NCI-H2196 (cell line): ENCODE results near the gene TSPAN18.

Source experiments
- DNase-seq: peaks from one replicate; lab custom pipeline; 2025; ENCODE audit not compliant: unreplicated experiment; lab: John Stamatoyannopoulos, UW

The TSPAN18 gene

GRCh38 chr11:44759743-44760476 is 33.1 kb downstream of the TSPAN18 start:
- DNase-seq, result no peak

- DNase-seq, result no peak
Observed at GRCh38 chr11:44760477-44760872, 33.7 kb downstream of the TSPAN18 start.

- DNase-seq, result no peak
Observed at GRCh38 chr11:44760917-44761550, 34.3 kb downstream of the TSPAN18 start.

GRCh38 chr11:44761551-44761961 is 34.8 kb downstream of the TSPAN18 start:
- no peak for DNase-seq

GRCh38 chr11:44763121-44763820 is 36.5 kb downstream of the TSPAN18 start:
- no peak for DNase-seq

- no peak for DNase-seq
Observed at GRCh38 chr11:44764583-44764982, 37.8 kb downstream of the TSPAN18 start.

- no peak for DNase-seq
Observed at GRCh38 chr11:44765026-44765595, 38.3 kb downstream of the TSPAN18 start.

- DNase-seq, result no peak
Observed at GRCh38 chr11:44765676-44766075, 38.9 kb downstream of the TSPAN18 start.

GRCh38 chr11:44766112-44766971 is 39.6 kb downstream of the TSPAN18 start:
- peak; percentile 4 for DNase-seq

GRCh38 chr11:44766972-44767278 is 40.2 kb downstream of the TSPAN18 start:
- no peak for DNase-seq

GRCh38 chr11:44767421-44767820 is 40.7 kb downstream of the TSPAN18 start:
- DNase-seq, result no peak

GRCh38 chr11:44770401-44770800 is 43.6 kb downstream of the TSPAN18 start:
- no peak for DNase-seq

GRCh38 chr11:44771252-44771734 is 44.5 kb downstream of the TSPAN18 start:
- DNase-seq, result no peak

- DNase-seq, result no peak
Observed at GRCh38 chr11:44771841-44772240, 45.1 kb downstream of the TSPAN18 start.

- no peak for DNase-seq
Observed at GRCh38 chr11:44773351-44773965, 46.7 kb downstream of the TSPAN18 start.

GRCh38 chr11:44774108-44774507 is 47.3 kb downstream of the TSPAN18 start:
- DNase-seq, result no peak

GRCh38 chr11:44774731-44775130 is 48.0 kb downstream of the TSPAN18 start:
- no peak for DNase-seq

- DNase-seq, result peak; percentile 52
Observed at GRCh38 chr11:44775366-44775984, 48.7 kb downstream of the TSPAN18 start.

- DNase-seq, result no peak
Observed at GRCh38 chr11:44775985-44776446, 49.3 kb downstream of the TSPAN18 start.
